Hindlimb muscle (tissue), 1 donor: ENCODE measurements around the gene MIEN1. TPM values are rescaled to one million over a fixed set of nuclear protein-coding genes. Genes with fewer than 3 reads are reported as not detected.
"Not testable (repeated sequence)": the region's sequence is repeated elsewhere in the genome, so short reads cannot be mapped to it uniquely, and the experiment has no call there.

Experiments
- DNase-seq: peaks from one replicate; pipeline ENCODE4 v3.0.0-alpha.2; 2013
- polyA plus RNA-seq: library from polyadenylated mRNA; unstranded; fragments of 120-200 nt; gene quantifications from one replicate; pipeline ENCODE4 v1.2.1, GENCODE V29; 2013; ENCODE audit not compliant: insufficient read length

MIEN1 gene
- polyA plus RNA-seq, 1 donor, result 19.7 TPM

DNA sequence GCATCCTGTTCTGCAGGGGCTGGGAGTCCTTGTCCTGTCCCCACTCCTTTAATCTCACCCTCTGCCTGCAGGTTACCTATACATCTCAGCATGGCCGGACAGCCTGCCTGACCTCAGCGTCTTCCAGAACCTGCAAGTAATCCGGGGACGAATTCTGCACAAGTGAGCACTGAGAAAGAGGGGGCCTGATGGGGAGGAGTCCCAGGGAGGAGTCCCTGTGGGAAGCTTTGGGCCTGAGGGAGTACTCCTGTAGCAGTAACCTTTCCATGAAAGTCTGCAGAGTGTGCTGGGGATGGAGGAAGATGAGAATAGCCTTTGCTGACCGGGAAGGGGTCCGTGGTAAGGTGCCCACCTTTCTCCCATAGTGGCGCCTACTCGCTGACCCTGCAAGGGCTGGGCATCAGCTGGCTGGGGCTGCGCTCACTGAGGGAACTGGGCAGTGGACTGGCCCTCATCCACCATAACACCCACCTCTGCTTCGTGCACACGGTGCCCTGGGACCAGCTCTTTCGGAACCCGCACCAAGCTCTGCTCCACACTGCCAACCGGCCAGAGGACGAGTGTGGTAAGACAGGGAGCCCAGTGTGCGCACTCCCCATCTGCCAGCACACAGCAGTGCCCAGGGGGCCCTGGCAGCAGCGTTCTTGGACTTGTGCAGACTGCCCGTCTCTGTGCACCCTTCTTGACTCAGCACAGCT, 14.8 kb downstream of the MIEN1 start:
- DNase-seq, result no peak

DNA sequence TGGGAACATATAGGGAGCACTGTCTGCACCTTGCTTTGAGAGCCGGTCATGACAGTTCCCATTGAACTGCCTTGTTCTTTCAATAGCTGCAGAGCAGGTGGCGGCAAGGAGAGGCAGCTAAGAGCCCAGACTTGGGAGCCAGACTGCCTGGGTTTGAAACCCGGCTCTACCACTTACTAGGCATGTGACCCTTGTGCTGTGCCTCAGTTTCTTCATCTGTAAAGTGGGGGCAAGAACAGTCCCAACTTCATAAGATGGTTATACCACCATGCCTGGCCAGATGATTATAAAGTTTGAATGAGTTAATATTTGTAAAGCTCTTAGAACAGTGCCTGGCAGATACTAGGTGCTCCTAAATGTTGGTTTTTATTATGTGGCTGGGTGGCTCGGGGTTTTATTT, 16.1 kb downstream of the MIEN1 start:
- no peak for DNase-seq

DNA sequence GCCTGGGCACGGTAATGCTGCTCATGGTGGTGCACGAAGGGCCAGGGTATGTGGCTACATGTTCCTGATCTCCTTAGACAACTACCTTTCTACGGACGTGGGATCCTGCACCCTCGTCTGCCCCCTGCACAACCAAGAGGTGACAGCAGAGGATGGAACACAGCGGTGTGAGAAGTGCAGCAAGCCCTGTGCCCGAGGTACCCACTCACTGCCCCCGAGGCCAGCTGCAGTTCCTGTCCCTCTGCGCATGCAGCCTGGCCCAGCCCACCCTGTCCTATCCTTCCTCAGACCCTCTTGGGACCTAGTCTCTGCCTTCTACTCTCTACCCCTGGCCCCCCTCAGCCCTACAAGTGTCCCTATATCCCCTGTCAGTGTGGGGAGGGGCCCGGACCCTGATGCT, 18.5 kb downstream of the MIEN1 start:
- DNase-seq, result no peak

DNA sequence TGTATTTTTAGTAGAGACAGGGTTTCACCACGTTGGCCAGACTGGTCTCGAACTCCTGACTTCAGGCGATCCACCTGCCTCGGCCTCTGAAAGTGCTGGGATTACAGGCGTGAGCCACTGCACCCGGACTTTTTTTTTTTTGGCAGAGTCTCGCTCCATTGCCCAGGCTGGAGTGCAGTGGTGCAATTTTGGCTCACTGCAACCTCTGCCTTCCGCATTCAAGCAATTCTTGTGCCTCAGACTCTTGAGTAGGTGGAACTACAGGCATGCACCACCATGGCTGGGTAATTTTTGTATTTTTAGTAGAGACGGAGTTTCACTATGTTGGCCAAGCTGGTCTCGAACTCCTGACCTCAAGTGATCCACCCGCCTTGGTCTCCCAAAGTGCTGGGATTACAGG, 19.3 kb downstream of the MIEN1 start:
- not testable (repeated sequence) for DNase-seq

DNA sequence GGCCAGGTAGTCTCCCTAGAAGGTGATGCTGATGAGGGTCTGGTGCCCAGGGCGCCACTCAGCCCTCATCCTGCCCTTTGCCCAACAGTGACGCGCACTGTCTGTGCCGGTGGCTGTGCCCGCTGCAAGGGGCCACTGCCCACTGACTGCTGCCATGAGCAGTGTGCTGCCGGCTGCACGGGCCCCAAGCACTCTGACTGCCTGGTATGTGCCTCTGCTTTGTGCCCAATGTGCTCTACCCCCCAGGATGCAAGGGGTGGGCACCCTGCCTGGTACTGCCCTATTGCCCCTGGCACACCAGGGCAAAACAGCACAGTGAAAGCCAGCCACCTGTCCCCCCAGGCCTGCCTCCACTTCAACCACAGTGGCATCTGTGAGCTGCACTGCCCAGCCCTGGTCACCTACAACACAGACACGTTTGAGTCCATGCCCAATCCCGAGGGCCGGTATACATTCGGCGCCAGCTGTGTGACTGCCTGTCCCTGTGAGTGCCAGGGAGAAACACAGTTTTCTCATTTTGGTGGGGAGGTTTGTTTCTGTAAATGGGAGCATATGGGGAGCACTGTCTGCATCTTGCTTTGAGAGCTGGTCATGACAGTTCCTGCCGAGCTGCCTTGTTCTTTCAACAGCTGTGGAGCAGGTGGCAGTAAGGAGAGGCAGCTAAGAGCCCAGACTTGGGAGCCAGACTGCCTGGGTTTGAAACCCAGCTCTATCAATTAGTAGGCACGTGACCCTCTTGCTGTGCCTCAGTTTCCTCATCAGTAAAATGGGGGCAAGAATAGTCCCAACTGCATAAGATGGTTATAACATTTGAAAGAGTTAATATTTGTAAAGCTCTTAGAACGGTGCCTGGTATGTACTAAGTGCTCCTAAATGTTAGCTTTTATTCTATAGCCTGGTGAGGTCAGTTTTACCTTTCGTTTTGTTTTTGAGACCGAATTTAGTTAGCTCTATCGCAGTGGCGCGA, 20.1 kb downstream of the MIEN1 start:
- DNase-seq, result no peak

DNA sequence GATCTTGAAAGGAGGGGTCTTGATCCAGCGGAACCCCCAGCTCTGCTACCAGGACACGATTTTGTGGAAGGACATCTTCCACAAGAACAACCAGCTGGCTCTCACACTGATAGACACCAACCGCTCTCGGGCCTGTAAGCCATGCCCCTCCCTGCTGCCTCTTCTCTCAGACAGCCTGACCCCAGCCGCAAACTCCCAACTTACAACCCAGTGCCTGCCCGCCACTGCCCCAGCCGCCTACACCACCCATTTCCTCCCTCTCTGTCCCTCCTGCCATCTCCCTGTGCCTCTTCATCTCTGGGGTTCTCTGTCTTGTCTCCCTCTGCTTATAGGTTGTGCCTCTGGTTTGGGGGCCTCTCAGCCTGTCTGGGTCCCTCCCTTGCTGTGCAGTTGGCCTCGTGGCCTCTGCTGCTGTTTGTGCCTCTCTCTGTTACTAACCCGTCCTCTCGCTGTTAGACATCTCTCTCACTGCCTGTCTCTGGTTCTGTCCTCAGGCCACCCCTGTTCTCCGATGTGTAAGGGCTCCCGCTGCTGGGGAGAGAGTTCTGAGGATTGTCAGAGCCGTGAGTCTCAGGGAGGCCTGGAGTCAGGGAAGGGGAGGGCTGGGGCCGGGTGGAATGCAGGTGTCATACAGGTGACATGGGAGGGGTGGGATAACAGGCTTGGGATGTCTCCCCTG, 20.9 kb downstream of the MIEN1 start:
- DNase-seq, result no peak

DNA sequence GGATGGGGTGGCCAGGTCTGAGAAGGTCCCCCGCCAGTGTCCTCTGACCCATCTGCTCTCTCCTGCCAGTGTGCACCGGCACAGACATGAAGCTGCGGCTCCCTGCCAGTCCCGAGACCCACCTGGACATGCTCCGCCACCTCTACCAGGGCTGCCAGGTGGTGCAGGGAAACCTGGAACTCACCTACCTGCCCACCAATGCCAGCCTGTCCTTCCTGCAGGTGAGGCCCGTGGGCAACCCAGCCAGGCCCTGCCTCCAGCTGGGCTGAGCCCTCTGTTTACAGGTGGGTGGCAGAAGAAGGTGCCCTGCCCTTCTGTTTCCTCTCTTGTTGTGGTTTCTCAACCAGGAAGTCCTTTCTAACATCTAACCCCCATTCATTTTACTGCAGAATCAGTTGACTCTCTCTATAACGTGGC, 23.4 kb downstream of the MIEN1 start:
- no peak for DNase-seq

DNA sequence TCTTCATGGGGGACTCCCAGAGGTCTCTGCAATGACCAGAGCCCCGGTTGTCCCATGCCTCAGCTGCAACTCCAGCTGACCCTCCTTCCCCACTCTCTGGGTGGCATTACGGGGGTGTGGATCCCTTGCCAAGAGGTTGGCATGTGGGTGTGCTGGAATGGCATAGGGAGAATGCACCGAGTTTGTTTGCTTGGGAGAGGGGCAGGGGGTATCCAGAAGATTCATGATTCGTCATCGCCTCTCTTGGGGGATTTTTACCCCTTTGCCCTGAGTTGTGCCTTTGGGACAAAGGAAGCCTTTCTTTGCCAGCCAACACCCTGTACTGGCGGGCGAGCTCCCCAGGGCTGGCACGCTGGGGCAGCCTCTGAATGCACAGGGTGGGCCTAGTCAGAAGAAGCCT, 23.9 kb downstream of the MIEN1 start:
- DNase-seq, result no peak

DNA sequence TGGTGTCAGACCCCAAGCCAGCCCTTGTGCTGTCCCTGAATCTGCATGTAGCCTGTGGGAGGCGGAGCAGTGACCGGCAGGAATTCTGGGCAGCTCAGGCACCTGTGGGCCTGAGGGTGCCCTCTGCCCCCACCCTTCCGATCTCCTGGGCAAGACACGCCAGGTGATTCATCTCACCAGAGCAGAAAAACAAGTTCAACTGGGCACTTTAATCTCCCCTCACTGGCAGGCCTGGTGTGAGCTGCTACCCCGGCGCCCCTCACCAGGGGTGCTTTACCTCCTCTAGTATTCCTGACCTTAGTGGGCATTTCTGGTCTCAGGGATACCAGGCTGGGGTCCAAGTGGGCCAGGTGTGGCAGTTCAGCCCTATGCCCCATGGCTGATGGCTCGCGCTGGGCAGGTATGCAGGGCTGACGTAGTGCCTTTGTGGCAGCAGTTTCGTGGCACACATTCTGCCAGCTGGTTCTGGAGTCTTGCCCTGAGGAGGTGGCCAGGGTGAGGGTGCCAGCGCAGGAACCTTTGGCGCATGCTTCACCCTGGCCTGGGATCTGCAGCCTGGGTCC, 24.5 kb downstream of the MIEN1 start:
- no peak for DNase-seq

DNA sequence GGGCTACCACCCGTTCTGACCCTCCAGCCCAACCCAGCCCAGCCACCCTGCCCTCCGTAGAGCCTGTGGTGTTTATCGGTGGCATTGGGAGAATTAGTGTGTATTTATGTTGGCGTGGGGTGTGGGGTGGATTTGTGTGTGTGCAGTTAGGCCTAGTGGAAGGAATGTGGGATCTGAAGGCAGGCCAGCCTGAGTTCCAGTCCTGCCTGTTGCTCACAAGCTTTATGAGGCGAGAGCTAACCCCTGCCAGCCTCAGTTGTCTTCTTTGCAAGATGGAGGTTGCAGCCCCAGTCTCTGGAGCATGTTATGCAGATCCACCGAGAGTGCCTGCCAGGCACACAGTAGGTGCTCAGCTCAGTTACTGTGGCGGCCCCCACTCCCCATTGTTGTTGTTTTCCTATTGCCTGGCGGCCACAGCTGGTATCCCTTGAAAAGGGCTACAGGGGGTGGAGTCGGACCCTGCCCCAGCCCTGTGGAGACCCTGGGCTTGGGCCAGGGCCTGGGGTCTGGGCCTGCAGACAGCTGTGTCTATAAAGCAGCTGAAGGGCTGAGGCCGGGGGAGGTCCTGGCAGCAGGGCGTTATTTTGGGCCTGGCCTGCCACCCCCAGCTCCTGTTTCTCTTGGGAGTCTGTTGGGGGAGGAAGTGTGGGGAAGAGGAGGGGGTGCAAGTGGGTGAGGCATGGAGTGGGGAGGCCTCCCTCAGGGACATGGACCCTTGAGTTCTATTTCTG, 25.3 kb downstream of the MIEN1 start:
- DNase-seq, result no peak

DNA sequence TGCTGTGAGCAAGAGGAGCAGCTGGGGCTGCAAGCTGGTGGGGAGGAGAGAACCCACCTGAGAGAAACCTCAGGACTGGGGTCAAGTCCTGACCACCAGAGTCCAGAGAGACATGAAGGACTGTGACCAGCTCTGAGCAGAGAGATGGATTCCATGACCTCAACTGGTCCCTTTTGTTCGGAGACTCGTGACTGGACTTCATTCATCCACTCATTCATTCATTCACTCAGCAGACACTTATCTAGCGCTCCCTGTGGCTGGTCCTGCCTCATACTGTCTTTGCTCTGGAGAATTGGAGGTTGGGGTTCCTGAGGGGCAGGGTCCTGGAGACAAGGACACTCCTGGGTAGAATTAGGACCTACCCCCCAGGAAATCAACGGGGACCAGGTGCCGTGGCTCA, 26.4 kb downstream of the MIEN1 start:
- DNase-seq, result no peak

DNA sequence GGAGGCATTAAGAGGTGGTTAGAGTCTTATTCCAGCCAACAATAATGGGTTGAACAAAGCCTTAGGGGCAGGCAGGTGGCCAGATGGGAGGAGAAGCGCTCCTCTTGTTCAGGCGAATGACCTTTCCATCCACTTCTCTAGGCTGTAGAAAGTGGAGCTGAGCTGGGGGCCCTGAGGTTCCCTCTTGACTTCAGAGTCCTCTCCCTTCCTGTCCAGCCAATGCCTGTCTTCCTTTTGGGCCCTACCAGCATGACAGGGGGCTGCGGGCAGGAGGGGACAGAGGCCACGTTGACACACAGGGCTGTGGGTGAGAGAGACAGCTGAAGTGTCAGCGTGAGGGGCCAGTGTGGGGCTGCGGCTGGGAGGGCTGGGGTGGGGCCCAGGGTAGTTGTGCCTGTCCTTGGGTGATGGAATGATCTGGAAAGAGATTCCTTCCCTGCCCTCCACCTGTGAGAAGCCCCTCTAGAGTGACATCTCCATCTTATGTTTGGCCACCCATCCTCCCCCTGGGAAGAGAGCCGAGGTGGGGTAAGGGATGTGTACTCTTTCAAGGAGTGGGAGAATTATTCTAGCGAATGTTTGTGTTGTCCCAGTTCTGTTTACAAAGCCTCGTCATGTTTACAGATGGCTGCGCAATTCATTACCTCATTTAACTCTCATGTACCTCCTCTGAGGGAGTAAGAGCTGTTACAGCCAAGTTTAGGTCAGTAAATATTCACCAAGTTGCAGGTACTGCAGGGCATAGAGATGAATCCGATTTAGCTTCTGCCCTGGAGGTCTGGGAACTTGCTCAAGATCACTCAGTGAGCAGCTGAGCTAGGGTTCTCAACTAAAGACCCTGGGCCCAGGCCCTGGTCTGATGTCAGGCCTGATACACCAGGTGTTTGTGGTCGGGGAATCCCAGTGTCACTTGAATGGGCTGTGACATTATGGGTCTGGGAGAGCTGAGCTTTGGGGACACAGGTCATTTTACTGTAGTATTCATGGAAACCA, 27.1 kb downstream of the MIEN1 start:
- DNase-seq, result no peak

DNA sequence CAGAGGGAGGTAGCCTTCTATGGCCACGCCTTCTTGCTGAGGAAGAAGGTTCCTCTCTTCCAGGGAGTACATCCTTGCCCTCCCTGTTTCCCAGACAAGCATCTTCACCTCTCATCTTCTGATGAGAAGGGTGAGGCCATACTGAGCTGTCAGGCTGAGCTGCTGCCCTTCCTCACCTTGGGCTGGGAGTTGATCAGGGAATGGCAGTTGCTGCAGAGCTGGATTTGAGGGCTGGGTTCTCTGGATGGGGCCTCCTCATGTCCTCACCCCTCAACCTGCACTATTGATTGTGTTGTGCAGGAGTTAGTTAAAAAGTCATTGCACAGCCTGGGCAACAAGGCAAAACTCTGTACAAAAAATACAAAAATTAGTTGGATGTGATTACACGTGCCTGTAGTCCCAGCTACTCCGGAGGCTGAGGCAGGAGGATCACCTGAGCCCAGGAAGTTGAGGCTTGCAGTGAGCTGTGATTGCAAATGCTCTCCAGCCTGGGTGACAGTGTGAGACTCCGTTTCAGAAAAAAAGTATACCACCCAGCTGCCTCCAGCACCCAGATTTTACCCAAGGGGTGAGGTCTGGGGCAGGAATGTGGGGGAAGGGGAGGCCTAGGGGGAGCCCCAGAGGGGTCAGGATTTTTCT, 28.4 kb downstream of the MIEN1 start:
- no peak for DNase-seq

DNA sequence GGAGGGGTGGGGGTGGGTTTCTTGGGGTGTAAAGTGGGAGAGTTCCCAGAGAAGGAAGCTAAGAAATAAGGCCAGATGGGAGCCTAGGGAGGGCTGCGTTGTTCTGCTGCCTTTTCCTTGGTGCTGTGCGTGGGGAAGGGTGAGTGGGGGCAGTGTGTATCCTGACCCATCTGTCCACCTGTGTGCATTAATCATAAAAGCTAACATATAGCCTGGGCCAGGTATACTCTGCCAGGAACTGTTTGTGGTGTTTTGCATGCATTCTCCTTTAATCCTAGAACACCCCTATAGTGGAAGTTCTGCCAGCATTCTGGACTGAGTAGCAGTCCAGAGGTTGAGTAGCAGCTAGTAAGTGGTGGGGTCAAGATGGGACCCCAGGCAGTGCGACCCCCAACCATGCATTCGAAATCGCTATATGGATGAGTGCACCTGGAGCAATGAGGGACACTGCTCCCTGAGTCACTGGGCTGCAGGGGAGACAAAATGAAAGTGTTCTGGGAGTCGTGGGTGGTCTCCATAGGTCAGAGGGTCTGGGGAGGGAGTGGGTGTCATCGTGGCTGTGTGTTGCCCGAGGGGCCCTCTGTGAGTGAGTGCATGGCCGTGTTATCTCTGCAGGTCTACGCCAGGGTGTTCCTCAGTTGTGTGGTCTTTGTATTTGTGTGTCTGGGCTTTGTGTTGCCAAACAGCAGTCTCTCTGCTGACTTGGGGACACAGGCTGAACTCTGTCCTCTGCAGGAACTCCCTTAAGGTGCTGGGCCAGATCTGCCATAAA, 29.1 kb downstream of the MIEN1 start:
- DNase-seq, result no peak

DNA sequence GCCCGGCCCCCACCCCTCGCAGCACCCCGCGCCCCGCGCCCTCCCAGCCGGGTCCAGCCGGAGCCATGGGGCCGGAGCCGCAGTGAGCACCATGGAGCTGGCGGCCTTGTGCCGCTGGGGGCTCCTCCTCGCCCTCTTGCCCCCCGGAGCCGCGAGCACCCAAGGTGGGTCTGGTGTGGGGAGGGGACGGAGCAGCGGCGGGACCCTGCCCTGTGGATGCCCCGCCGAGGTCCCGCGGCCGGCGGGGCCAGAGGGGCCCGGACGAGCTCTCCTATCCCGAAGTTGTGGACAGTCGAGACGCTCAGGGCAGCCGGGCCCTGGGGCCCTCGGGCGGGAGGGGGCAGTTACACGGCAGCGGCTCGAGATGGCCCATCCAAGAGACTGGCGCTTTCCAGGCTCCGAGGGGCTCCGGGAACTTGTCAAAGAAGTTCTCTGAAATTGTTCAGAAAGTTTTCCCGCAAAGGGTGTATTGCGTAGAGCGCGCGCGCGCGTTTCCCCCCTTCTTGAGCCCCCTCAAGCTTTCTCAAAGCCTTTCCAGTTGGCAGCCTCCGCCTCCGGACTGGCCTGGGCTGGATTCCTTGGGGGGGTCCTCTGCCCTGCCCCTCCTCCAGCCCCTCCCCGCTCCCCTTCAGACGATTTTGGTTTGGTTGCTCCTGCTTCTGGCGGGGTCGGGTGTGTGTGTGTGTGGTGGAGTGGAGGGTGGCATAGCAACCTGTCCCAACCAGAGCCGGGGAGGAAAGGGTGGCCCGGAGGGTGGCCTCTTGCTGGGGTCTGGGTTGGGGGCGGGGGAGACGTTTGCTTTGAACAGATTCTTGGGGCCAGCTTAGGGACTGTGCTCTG, 30.0 kb downstream of the MIEN1 start:
- DNase-seq, result peak; percentile 71

DNA sequence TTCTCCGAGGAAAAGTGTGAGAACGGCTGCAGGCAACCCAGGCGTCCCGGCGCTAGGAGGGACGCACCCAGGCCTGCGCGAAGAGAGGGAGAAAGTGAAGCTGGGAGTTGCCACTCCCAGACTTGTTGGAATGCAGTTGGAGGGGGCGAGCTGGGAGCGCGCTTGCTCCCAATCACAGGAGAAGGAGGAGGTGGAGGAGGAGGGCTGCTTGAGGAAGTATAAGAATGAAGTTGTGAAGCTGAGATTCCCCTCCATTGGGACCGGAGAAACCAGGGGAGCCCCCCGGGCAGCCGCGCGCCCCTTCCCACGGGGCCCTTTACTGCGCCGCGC, 30.5 kb downstream of the MIEN1 start, which contains the start of gene ERBB2:
Gene ERBB2 (plus strand): TSS at position 247 of the 330 bp plus-strand sequence. CDS start 175 bp downstream, outside the sequence.
- peak; percentile 78 for DNase-seq

DNA sequence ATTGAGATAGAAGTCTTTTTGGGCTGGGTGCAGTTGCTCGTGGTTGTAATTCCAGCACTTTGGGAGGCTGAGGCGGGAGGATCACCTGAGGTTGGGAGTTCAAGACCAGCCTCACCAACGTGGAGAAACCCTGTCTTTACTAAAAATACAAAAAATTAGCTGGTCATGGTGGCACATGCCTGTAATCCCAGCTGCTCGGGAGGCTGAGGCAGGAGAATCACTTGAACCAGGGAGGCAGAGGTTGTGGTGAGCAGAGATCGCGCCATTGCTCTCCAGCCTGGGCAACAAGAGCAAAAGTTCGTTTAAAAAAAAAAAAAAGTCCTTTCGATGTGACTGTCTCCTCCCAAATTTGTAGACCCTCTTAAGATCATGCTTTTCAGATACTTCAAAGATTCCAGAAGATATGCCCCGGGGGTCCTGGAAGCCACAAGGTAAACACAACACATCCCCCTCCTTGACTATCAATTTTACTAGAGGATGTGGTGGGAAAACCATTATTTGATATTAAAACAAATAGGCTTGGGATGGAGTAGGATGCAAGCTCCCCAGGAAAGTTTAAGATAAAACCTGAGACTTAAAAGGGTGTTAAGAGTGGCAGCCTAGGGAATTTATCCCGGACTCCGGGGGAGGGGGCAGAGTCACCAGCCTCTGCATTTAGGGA, 31.0 kb downstream of the MIEN1 start:
- not testable (repeated sequence) for DNase-seq

DNA sequence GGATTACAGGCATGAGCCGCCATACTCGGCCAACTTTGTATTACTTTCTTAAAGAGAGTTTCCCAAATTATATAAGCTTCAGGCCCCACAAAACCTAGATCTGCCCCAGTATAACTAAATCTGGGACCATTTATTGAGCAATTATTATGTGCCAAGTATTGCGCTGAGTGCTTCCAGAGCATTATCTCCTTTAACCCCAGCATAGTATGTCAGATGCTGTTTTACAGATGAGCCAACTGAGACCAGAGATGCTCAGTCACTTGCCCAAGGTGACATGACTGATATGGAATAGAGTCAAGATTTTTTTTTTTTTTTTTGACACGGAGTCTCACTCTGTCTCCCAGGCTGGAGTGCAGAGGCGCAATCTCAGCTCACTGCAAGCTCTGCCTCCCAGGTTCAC, 32.4 kb downstream of the MIEN1 start:
- no peak for DNase-seq
